22Rv1 (cell line): ENCODE results near the gene GPR143.

Source experiments
- ZFX ChIP-seq: fragments of 450-650 bp; IDR thresholded peaks from 2 replicates; pipeline ENCODE4 v1.6.1; 2017; ENCODE audit warnings: antibody characterized with exemption, borderline replicate concordance
- TF ChIP-seq, protein P1 (sequence below): fragments of 450-650 bp; IDR thresholded peaks from 2 replicates; pipeline ENCODE4 v1.5.1; 2017; ENCODE audit warnings: mild to moderate bottlenecking

DNA sequence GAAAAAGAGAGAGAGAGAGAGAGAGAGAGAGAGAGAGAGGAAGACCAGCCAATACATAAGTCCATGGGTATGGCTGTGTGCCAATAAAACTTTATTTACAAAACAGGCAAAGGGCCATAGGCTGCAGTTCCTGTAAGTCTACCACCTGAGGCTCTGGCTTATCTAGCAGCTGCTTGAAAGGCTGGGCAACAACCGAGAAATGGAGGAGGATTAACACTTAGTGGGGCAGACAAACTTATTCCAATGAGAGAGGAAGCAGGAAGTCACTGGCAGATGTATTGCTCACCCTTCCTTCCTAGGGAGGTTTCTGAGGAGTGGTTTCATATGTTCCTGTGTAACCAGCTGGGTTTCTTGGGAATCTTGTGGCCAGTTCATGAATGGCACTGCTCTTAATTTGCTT is 4.7 kb upstream of the GPR143 start:
- TF ChIP-seq, protein P1, sequence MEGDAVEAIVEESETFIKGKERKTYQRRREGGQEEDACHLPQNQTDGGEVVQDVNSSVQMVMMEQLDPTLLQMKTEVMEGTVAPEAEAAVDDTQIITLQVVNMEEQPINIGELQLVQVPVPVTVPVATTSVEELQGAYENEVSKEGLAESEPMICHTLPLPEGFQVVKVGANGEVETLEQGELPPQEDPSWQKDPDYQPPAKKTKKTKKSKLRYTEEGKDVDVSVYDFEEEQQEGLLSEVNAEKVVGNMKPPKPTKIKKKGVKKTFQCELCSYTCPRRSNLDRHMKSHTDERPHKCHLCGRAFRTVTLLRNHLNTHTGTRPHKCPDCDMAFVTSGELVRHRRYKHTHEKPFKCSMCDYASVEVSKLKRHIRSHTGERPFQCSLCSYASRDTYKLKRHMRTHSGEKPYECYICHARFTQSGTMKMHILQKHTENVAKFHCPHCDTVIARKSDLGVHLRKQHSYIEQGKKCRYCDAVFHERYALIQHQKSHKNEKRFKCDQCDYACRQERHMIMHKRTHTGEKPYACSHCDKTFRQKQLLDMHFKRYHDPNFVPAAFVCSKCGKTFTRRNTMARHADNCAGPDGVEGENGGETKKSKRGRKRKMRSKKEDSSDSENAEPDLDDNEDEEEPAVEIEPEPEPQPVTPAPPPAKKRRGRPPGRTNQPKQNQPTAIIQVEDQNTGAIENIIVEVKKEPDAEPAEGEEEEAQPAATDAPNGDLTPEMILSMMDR = no peak
- no peak for TF ChIP-seq ZFX
